ENCODE measurements around the gene MINK1.

- no peak for TF ChIP-seq CTCF (conservative IDR thresholded peaks at IDR 0.05)
- no peak for TF ChIP-seq EZH2 (IDR thresholded peaks at IDR 0.05; ENCODE audit: low read depth)
Measured at GRCh38 chr17:4880857-4881256, 47.7 kb downstream of the MINK1 start.

All from PC-9 (cell line).